Neural progenitor cell (in vitro differentiated cells): ENCODE measurements around the gene MRGPRE. TPM values are rescaled to one million over a fixed set of nuclear protein-coding genes. Genes with fewer than 3 reads are reported as not detected.

Source experiments
- DNase-seq: peaks from one replicate; pipeline ENCODE4 v3.0.0-alpha.2; 2016; ENCODE audit warnings: low spot score
- H2AFZ ChIP-seq: fragments of 200-600 bp; sonication (generic); replicated peaks from 2 replicates; pipeline ENCODE4 v1.6.1; 2016; ENCODE audit warnings: antibody characterized with exemption
- H3F3A ChIP-seq: fragments of 200-600 bp; sonication (generic); 2 replicates; pipeline ENCODE4 v1.6.1; 2016; ENCODE audit warnings: antibody characterized with exemption, low read depth
- H3K27ac ChIP-seq: fragments of 200-600 bp; sonication (generic); 2 replicates; pipeline ENCODE4 v1.5.1; 2016; ENCODE audit warnings: mild to moderate bottlenecking
- H3K27me3 ChIP-seq: fragments of 200-600 bp; sonication (generic); 2 replicates; pipeline ENCODE4 v1.6.1; 2016; ENCODE audit warnings: mild to moderate bottlenecking, moderate library complexity
- H3K36me3 ChIP-seq: fragments of 200-600 bp; sonication (generic); 2 replicates; pipeline ENCODE4 v1.5.1; 2016
- H3K4me1 ChIP-seq: fragments of 200-600 bp; sonication (generic); 2 replicates; pipeline ENCODE4 v1.6.1; 2016; ENCODE audit warnings: mixed run types
- H3K4me2 ChIP-seq: fragments of 200-600 bp; sonication (generic); 2 replicates; pipeline ENCODE4 v1.6.1; 2016
- H3K4me3 ChIP-seq: fragments of 200-600 bp; sonication (generic); 2 replicates; pipeline ENCODE4 v1.5.1; 2016
- H3K79me2 ChIP-seq: fragments of 200-600 bp; sonication (generic); 2 replicates; pipeline ENCODE4 v1.6.1; 2016; ENCODE audit warnings: low read depth
- H3K9ac ChIP-seq: fragments of 200-600 bp; sonication (generic); 2 replicates; pipeline ENCODE4 v1.6.1; 2016
- H3K9me3 ChIP-seq: fragments of 200-600 bp; sonication (generic); 2 replicates; pipeline ENCODE4 v1.5.1; 2016; ENCODE audit warnings: low read depth
- H4K20me1 ChIP-seq: fragments of 200-600 bp; sonication (generic); 2 replicates; pipeline ENCODE4 v1.6.1; 2016; ENCODE audit warnings: low read depth
- H3K27ac Mint-ChIP-seq: 3 replicates; pipeline ENCODE4 v1.8.0; 2021; ENCODE audit warnings: mixed read lengths
- H3K27me3 Mint-ChIP-seq: 2 replicates; pipeline ENCODE4 v1.8.0; 2022; ENCODE audit warnings: low read depth, mild to moderate bottlenecking, inconsistent platforms, moderate library complexity, mixed read lengths; ENCODE audit not compliant: insufficient read depth
- H3K36me3 Mint-ChIP-seq: 3 replicates; pipeline ENCODE4 v1.8.0; 2021; ENCODE audit warnings: mixed read lengths
- H3K4me1 Mint-ChIP-seq: 3 replicates; pipeline ENCODE4 v1.8.0; 2021; ENCODE audit warnings: mixed read lengths
- H3K4me3 Mint-ChIP-seq: 3 replicates; pipeline ENCODE4 v1.8.0; 2021; ENCODE audit warnings: mild to moderate bottlenecking, moderate library complexity, mixed read lengths
- H3K9me3 Mint-ChIP-seq: 3 replicates; pipeline ENCODE4 v1.8.0; 2020; ENCODE audit warnings: mixed read lengths
- EZH2 ChIP-seq: fragments of 200-600 bp; sonication (generic); IDR thresholded peaks from 2 replicates; pipeline ENCODE4 v1.6.1; 2017; ENCODE audit warnings: antibody characterized with exemption, mild to moderate bottlenecking, moderate library complexity
- EZH2phosphoT487 ChIP-seq: fragments of 200-600 bp; sonication (generic); IDR thresholded peaks from 2 replicates; pipeline ENCODE4 v1.6.1; 2017; ENCODE audit warnings: antibody characterized with exemption
- total RNA-seq: library from RNA; depleted of rRNA; stranded (reverse); fragments of >200 nt; gene quantifications from 2 replicates; pipeline ENCODE4 v1.2.3, GENCODE V29; 2015; ENCODE audit warnings: low replicate concordance
- TF ChIP-seq, protein P1 (sequence below): fragments of 200-600 bp; sonication (generic); IDR thresholded peaks from 2 replicates; pipeline ENCODE4 v1.5.1; 2017; ENCODE audit warnings: antibody characterized with exemption, mild to moderate bottlenecking

Gene MRGPRE
- total RNA-seq, 1 donor from 2014 or later = not detected

GRCh38 chr11:3225826-3226750 lies 6.1 kb downstream of the MRGPRE start:
- Mint-ChIP-seq H3K27me3 (peaks cover 10% of the 10 kb centered on the region), H3K27ac (peak overlapping the region; percentile 88), H3K36me3 (no peaks in the 10 kb centered on the region), H3K4me3 (no peak overlapping the region), H3K9me3 (no peaks in the 10 kb centered on the region), H3K4me1 (peaks cover 34% of the 10 kb centered on the region)
- Histone ChIP-seq H3K4me3 (no peak overlapping the region), H4K20me1 (no peaks in the 10 kb centered on the region), H3K27ac (no peak overlapping the region), H3K79me2 (no peaks in the 10 kb centered on the region), H3K9ac (no peak overlapping the region), H2AFZ (no peak overlapping the region), H3K36me3 (no peaks in the 10 kb centered on the region), H3K4me1 (peaks cover 9% of the 10 kb centered on the region), H3K9me3 (no peaks in the 10 kb centered on the region), H3F3A (no peaks in the 10 kb centered on the region), H3K4me2 (no peak overlapping the region), H3K27me3 (no peaks in the 10 kb centered on the region)
- TF ChIP-seq, protein P1, sequence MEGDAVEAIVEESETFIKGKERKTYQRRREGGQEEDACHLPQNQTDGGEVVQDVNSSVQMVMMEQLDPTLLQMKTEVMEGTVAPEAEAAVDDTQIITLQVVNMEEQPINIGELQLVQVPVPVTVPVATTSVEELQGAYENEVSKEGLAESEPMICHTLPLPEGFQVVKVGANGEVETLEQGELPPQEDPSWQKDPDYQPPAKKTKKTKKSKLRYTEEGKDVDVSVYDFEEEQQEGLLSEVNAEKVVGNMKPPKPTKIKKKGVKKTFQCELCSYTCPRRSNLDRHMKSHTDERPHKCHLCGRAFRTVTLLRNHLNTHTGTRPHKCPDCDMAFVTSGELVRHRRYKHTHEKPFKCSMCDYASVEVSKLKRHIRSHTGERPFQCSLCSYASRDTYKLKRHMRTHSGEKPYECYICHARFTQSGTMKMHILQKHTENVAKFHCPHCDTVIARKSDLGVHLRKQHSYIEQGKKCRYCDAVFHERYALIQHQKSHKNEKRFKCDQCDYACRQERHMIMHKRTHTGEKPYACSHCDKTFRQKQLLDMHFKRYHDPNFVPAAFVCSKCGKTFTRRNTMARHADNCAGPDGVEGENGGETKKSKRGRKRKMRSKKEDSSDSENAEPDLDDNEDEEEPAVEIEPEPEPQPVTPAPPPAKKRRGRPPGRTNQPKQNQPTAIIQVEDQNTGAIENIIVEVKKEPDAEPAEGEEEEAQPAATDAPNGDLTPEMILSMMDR = no peak
- TF ChIP-seq EZH2 (no peak), EZH2phosphoT487 (no peak)
- DNase-seq = no peak

DNA sequence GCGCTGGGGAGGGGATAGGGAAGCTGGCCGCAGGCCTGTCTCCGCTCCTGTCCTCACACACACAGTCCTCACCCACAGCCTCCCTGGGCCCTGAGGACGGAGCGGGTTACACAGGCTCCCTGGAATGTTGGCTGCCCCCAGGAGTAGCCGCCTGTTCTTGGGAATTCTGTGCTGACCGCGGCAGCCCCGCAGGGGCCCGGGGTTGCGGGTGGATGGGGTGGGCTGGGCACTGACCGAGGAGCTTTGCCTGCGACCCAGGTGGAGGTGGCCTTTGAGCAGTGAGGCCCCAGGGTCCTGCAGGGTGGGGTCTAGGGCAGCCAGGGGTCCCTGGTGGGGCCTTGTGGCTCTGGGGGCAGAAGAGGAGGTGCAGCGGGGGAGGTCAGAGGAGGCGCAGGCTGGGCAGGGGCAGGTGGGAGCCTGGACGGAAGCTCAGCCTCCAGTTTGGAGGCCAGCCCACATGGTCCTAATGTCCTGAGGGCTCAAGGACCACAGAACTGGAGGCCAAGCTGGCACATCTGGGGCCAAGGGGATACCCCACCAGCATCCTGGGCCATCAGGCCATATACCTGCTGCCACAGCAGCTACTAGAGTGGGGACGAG lies 7.0 kb downstream of the MRGPRE start:
- no peaks in the 10 kb centered on the region for H4K20me1 ChIP-seq
- no peaks in the 10 kb centered on the region for H3F3A ChIP-seq
- no peaks in the 10 kb centered on the region for H3K9me3 ChIP-seq
- H3K4me3 ChIP-seq = no peak overlapping the region
- H3K36me3 ChIP-seq = no peaks in the 10 kb centered on the region
- no peak overlapping the region for H2AFZ ChIP-seq
- TF ChIP-seq EZH2 (no peak), EZH2phosphoT487 (no peak)
- TF ChIP-seq, protein P1 = no peak
- H3K27me3 ChIP-seq = no peaks in the 10 kb centered on the region
- H3K9ac ChIP-seq = no peak overlapping the region
- no peaks in the 10 kb centered on the region for H3K79me2 ChIP-seq
- no peak overlapping the region for H3K27ac ChIP-seq
- H3K4me1 ChIP-seq = peaks cover 9% of the 10 kb centered on the region
- H3K4me2 ChIP-seq = no peak overlapping the region
- no peaks in the 10 kb centered on the region for H3K36me3 Mint-ChIP-seq
- DNase-seq = no peak
- peaks cover 10% of the 10 kb centered on the region for H3K27me3 Mint-ChIP-seq
- peak overlapping the region; percentile 50 for H3K27ac Mint-ChIP-seq
- no peaks in the 10 kb centered on the region for H3K9me3 Mint-ChIP-seq
- H3K4me1 Mint-ChIP-seq = peaks cover 34% of the 10 kb centered on the region
- no peak overlapping the region for H3K4me3 Mint-ChIP-seq

GRCh38 chr11:3224401-3225057 lies 7.7 kb downstream of the MRGPRE start:
- peak overlapping the region; percentile 45 for H3K4me2 ChIP-seq
- TF ChIP-seq, protein P1 = peak; percentile 11
- TF ChIP-seq EZH2 = no peak
- no peak for TF ChIP-seq EZH2phosphoT487

More at GRCh38 chr11:3224401-3225057, 7.7 kb downstream of the MRGPRE start:
- H3K9me3 ChIP-seq = no peaks in the 10 kb centered on the region
- Mint-ChIP-seq H3K4me1 (peaks cover 34% of the 10 kb centered on the region), H3K27ac (peak overlapping the region; percentile 50), H3K36me3 (no peaks in the 10 kb centered on the region), H3K27me3 (peaks cover 14% of the 10 kb centered on the region), H3K9me3 (no peaks in the 10 kb centered on the region), H3K4me3 (no peak overlapping the region)
- H3K79me2 ChIP-seq = no peaks in the 10 kb centered on the region
- peaks cover 9% of the 10 kb centered on the region for H3K4me1 ChIP-seq
- H3K36me3 ChIP-seq = no peaks in the 10 kb centered on the region
- no peak overlapping the region for H3K27ac ChIP-seq
- H3K4me3 ChIP-seq = no peak overlapping the region
- no peaks in the 10 kb centered on the region for H3F3A ChIP-seq
- DNase-seq = peak; percentile 34
- H3K27me3 ChIP-seq = no peaks in the 10 kb centered on the region
- H4K20me1 ChIP-seq = no peaks in the 10 kb centered on the region
- H2AFZ ChIP-seq = peak overlapping the region; percentile 57
- H3K9ac ChIP-seq = no peak overlapping the region
